ENCODE data around the gene SFI1. TPM values are rescaled to one million over a fixed set of nuclear protein-coding genes. Genes with fewer than 3 reads are reported as not detected.
"Not testable (repeated sequence)": the region's sequence is repeated elsewhere in the genome, so short reads cannot be mapped to it uniquely, and the experiment has no call there.

Gene SFI1
- total RNA-seq, 1 donor from 2014 or later, result 40.6 TPM

- Mint-ChIP-seq H3K36me3 (ENCODE audit: unreplicated experiment) (peaks cover 19% of the 10 kb centered on the region), H3K27ac (ENCODE audit: unreplicated experiment) (no peak overlapping the region), H3K9me3 (ENCODE audit: unreplicated experiment) (peaks cover 8% of the 10 kb centered on the region), H3K4me3 (ENCODE audit: unreplicated experiment) (no peak overlapping the region), H3K4me1 (ENCODE audit: unreplicated experiment) (no peaks in the 10 kb centered on the region), H3K27me3 (ENCODE audit: unreplicated experiment) (no peaks in the 10 kb centered on the region)
- TF ChIP-seq CTCF (IDR thresholded peaks at IDR 0.05), result no peak
- no peak for DNase-seq (ENCODE audit: extremely low spot score, unreplicated experiment)
These were observed 12.9 kb downstream of the SFI1 start for GRCh38 chr22:31509061-31509762.

GRCh38 chr22:31520051-31520450 is 23.7 kb downstream of the SFI1 start:
- Mint-ChIP-seq H3K9me3 (ENCODE audit: unreplicated experiment) (no peaks in the 10 kb centered on the region), H3K4me1 (ENCODE audit: unreplicated experiment) (peaks cover 1% of the 10 kb centered on the region), H3K27me3 (ENCODE audit: unreplicated experiment) (no peaks in the 10 kb centered on the region), H3K27ac (ENCODE audit: unreplicated experiment) (no peak overlapping the region), H3K36me3 (ENCODE audit: unreplicated experiment) (peaks cover 3% of the 10 kb centered on the region), H3K4me3 (ENCODE audit: unreplicated experiment) (no peak overlapping the region)
- no peak for DNase-seq (ENCODE audit: extremely low spot score, unreplicated experiment)
- TF ChIP-seq CTCF (IDR thresholded peaks at IDR 0.05), result no peak

GRCh38 chr22:31524132-31524531 is 27.8 kb downstream of the SFI1 start:
- H3K27me3 Mint-ChIP-seq (ENCODE audit: unreplicated experiment); H3K36me3 Mint-ChIP-seq (ENCODE audit: unreplicated experiment); DNase-seq (ENCODE audit: extremely low spot score, unreplicated experiment); H3K27ac Mint-ChIP-seq (ENCODE audit: unreplicated experiment); H3K4me1 Mint-ChIP-seq (ENCODE audit: unreplicated experiment); H3K4me3 Mint-ChIP-seq (ENCODE audit: unreplicated experiment); H3K9me3 Mint-ChIP-seq (ENCODE audit: unreplicated experiment): not testable (repeated sequence)

- peaks cover 2% of the 10 kb centered on the region for H3K36me3 Mint-ChIP-seq (ENCODE audit: unreplicated experiment)
- H3K9me3 Mint-ChIP-seq (ENCODE audit: unreplicated experiment), result peaks cover 5% of the 10 kb centered on the region
- peaks cover 20% of the 10 kb centered on the region for H3K4me1 Mint-ChIP-seq (ENCODE audit: unreplicated experiment)
- no peak overlapping the region for H3K27ac Mint-ChIP-seq (ENCODE audit: unreplicated experiment)
- H3K27me3 Mint-ChIP-seq (ENCODE audit: unreplicated experiment), result no peaks in the 10 kb centered on the region
- no peak for DNase-seq (ENCODE audit: extremely low spot score, unreplicated experiment)
- TF ChIP-seq CTCF (IDR thresholded peaks at IDR 0.05), result no peak
- no peak overlapping the region for H3K4me3 Mint-ChIP-seq (ENCODE audit: unreplicated experiment)
These were observed 29.9 kb downstream of the SFI1 start for GRCh38 chr22:31526270-31526669.

GRCh38 chr22:31530823-31531195 is 34.5 kb downstream of the SFI1 start:
- H3K4me3 Mint-ChIP-seq (ENCODE audit: unreplicated experiment), result peak overlapping the region; percentile 26
- H3K9me3 Mint-ChIP-seq (ENCODE audit: unreplicated experiment), result peaks cover 3% of the 10 kb centered on the region
- no peak for TF ChIP-seq CTCF (IDR thresholded peaks at IDR 0.05)
- DNase-seq (ENCODE audit: extremely low spot score, unreplicated experiment), result no peak
- H3K27ac Mint-ChIP-seq (ENCODE audit: unreplicated experiment), result peak overlapping the region; percentile 94
- H3K27me3 Mint-ChIP-seq (ENCODE audit: unreplicated experiment), result no peaks in the 10 kb centered on the region
- peaks cover 28% of the 10 kb centered on the region for H3K4me1 Mint-ChIP-seq (ENCODE audit: unreplicated experiment)
- peaks cover 4% of the 10 kb centered on the region for H3K36me3 Mint-ChIP-seq (ENCODE audit: unreplicated experiment)

Measured in osteocyte (in vitro differentiated cells).